GM23338 (cell line): Measurements from ENCODE around the gene MAP2K5. TPM values are rescaled to one million over a fixed set of nuclear protein-coding genes. Genes with fewer than 3 reads are reported as not detected.

Experiments used
- ATAC-seq: fragments of 200-7000 bp; cut with Tn5 transposase; 3 replicates; pipeline ENCODE4 v1.9.1; 2020
- DNase-seq: peaks from one replicate; pipeline ENCODE4 v3.0.0-alpha.2; 2015; ENCODE audit warnings: low spot score
- H2AFZ ChIP-seq: fragments of 200-600 bp; sonication (generic); 2 replicates; pipeline ENCODE4 v1.8.0; 2016; ENCODE audit warnings: antibody characterized with exemption, mild to moderate bottlenecking, moderate library complexity
- H3F3A ChIP-seq: fragments of 200-600 bp; sonication (generic); replicated peaks from 2 replicates; pipeline ENCODE4 v1.8.0; 2017; ENCODE audit warnings: antibody characterized with exemption, mixed run types, low read depth
- H3K27ac ChIP-seq: fragments of 200-600 bp; sonication (generic); 2 replicates; pipeline ENCODE4 v1.6.1; 2016; ENCODE audit warnings: low read depth
- H3K27me3 ChIP-seq: fragments of 200-600 bp; sonication (generic); 2 replicates; pipeline ENCODE4 v1.8.0; 2016; ENCODE audit warnings: mild to moderate bottlenecking, mixed run types, moderate library complexity; ENCODE audit not compliant: insufficient read depth
- H3K36me3 ChIP-seq: fragments of 200-600 bp; sonication (generic); 2 replicates; pipeline ENCODE4 v1.8.0; 2016; ENCODE audit warnings: mild to moderate bottlenecking; ENCODE audit not compliant: insufficient read depth
- H3K4me1 ChIP-seq: fragments of 200-600 bp; sonication (generic); 2 replicates; pipeline ENCODE4 v1.8.0; 2016; ENCODE audit warnings: mild to moderate bottlenecking, moderate library complexity; ENCODE audit not compliant: insufficient read depth
- H3K4me2 ChIP-seq: fragments of 200-600 bp; sonication (generic); 2 replicates; pipeline ENCODE4 v1.7.1; 2017; ENCODE audit warnings: mixed run types
- H3K4me3 ChIP-seq: fragments of 200-600 bp; sonication (generic); 2 replicates; pipeline ENCODE4 v1.6.1; 2016; ENCODE audit warnings: mixed run types
- H3K79me2 ChIP-seq: fragments of 200-600 bp; sonication (generic); replicated peaks from 2 replicates; pipeline ENCODE4 v1.8.0; 2017; ENCODE audit warnings: mild to moderate bottlenecking; ENCODE audit not compliant: insufficient read depth
- H3K9me2 ChIP-seq: fragments of 200-600 bp; sonication (generic); 2 replicates; pipeline ENCODE4 v1.8.0; 2017; ENCODE audit not compliant: insufficient read depth
- H4K20me1 ChIP-seq: fragments of 200-600 bp; sonication (generic); replicated peaks from 2 replicates; pipeline ENCODE4 v1.8.0; 2017; ENCODE audit warnings: mild to moderate bottlenecking; ENCODE audit not compliant: insufficient read depth
- H3K27ac Mint-ChIP-seq: 2 replicates; pipeline ENCODE4 v1.8.0; 2020; ENCODE audit warnings: inconsistent platforms, mild to moderate bottlenecking, moderate library complexity, mixed read lengths
- H3K27me3 Mint-ChIP-seq: 3 replicates; pipeline ENCODE4 v1.8.0; 2022; ENCODE audit warnings: low read depth, mild to moderate bottlenecking, moderate library complexity, mixed read lengths, inconsistent platforms; ENCODE audit not compliant: insufficient read depth, poor library complexity
- H3K36me3 Mint-ChIP-seq: 3 replicates; pipeline ENCODE4 v1.8.0; 2021; ENCODE audit warnings: low read depth, mild to moderate bottlenecking, inconsistent platforms, moderate library complexity, mixed read lengths
- H3K4me1 Mint-ChIP-seq: 3 replicates; pipeline ENCODE4 v1.8.0; 2020; ENCODE audit warnings: mild to moderate bottlenecking, inconsistent platforms, mixed read lengths
- H3K4me3 Mint-ChIP-seq: 3 replicates; pipeline ENCODE4 v1.8.0; 2021; ENCODE audit warnings: moderate library complexity, mild to moderate bottlenecking, inconsistent platforms, mixed read lengths
- H3K9me3 Mint-ChIP-seq: 3 replicates; pipeline ENCODE4 v1.8.0; 2020; ENCODE audit warnings: moderate library complexity, mild to moderate bottlenecking, inconsistent platforms, mixed read lengths
- JUNB ChIP-seq: IDR thresholded peaks from one replicate; pipeline ENCODE4 v1.6.1; 2016; ENCODE audit warnings: antibody characterized with exemption; ENCODE audit not compliant: unreplicated experiment
- NANOG ChIP-seq: IDR thresholded peaks from 2 replicates; pipeline ENCODE4 v1.6.1; 2016; ENCODE audit warnings: antibody characterized with exemption, borderline replicate concordance
- POLR2AphosphoS5 ChIP-seq: IDR thresholded peaks from 2 replicates; pipeline ENCODE4 v1.6.1; 2016; ENCODE audit warnings: antibody characterized with exemption, low read depth
- STAT1 ChIP-seq: IDR thresholded peaks from one replicate; pipeline ENCODE4 v1.6.1; 2016; ENCODE audit warnings: antibody characterized with exemption; ENCODE audit not compliant: unreplicated experiment
- ZNF331 ChIP-seq: fragments of 250-450 bp; sonication (Bioruptor Pico); IDR thresholded peaks from 2 replicates; pipeline ENCODE4 v1.5.0; 2020; ENCODE audit warnings: low read depth, mild to moderate bottlenecking, moderate library complexity
- polyA plus RNA-seq: library from polyadenylated mRNA; unstranded; fragments of >200 nt; fragmentation: Nextera tagmentation; extraction: Ambion mirVana; gene quantifications from 2 replicates; pipeline ENCODE4 v1.2.1, GENCODE V29; 2016
- total RNA-seq: library from RNA; depleted of rRNA; stranded (reverse); fragments of >200 nt; shearing (Covaris generic); gene quantifications from 2 replicates; pipeline ENCODE4 v1.2.3, GENCODE V29; 2014
- TF ChIP-seq, protein P1 (sequence below), 2 experiments: fragments of 200-600 bp in 1 of 2; sonication (generic) in 1 of 2; conservative IDR thresholded peaks; 2 replicates each; pipeline versions ENCODE4 v1.5.1 to v1.6.1; 2016 to 2017; ENCODE audit warnings: antibody characterized with exemption in 2 of 2, low read depth in 2 of 2, mild to moderate bottlenecking in 2 of 2, moderate library complexity in 1 of 2
- TF ChIP-seq, protein P2 (sequence below): IDR thresholded peaks from 2 replicates; pipeline ENCODE4 v1.6.1; 2016; ENCODE audit warnings: antibody characterized with exemption

The MAP2K5 gene
- total and polyA plus RNA-seq, 2 experiments from 2014 or later: 6.5 to 13.6 TPM

DNA sequence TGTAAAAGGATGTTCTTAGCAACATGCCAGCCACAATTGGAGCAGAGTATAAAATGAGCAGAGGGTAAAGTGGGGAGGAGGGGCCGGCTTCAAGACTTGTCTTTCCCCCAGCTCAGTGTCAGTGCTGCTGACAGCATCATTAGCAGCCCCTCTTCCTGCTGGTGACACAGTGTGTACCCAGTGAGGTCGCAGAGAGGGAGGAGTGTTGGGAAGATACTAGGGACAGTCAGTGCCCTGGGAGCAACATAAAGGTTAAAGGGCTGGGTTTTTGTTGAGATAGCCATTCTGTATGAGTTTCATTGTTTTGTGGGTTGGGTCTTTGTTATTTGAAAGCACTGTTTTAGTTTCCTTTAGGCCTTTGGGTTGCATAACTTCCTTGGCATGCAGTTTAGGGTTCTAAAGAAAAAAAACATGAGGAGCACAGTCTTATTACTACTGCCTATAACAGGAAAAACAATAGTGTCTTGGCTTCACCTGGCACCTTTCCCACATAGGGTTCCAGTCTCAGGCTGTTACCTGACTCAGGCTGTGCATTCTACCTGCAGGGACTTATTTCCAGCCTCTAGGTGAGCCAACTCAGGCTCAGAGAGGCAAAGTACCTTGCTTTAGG, 188.7 kb downstream of the MAP2K5 start:
- H2AFZ ChIP-seq: no peak overlapping the region
- TF ChIP-seq, protein P1, sequence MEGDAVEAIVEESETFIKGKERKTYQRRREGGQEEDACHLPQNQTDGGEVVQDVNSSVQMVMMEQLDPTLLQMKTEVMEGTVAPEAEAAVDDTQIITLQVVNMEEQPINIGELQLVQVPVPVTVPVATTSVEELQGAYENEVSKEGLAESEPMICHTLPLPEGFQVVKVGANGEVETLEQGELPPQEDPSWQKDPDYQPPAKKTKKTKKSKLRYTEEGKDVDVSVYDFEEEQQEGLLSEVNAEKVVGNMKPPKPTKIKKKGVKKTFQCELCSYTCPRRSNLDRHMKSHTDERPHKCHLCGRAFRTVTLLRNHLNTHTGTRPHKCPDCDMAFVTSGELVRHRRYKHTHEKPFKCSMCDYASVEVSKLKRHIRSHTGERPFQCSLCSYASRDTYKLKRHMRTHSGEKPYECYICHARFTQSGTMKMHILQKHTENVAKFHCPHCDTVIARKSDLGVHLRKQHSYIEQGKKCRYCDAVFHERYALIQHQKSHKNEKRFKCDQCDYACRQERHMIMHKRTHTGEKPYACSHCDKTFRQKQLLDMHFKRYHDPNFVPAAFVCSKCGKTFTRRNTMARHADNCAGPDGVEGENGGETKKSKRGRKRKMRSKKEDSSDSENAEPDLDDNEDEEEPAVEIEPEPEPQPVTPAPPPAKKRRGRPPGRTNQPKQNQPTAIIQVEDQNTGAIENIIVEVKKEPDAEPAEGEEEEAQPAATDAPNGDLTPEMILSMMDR (conservative IDR thresholded peaks at IDR 0.05; ENCODE audit: low read depth in 2 of 2): no peak
- TF ChIP-seq JUNB (no peak), STAT1 (no peak)
- TF ChIP-seq, protein P2, sequence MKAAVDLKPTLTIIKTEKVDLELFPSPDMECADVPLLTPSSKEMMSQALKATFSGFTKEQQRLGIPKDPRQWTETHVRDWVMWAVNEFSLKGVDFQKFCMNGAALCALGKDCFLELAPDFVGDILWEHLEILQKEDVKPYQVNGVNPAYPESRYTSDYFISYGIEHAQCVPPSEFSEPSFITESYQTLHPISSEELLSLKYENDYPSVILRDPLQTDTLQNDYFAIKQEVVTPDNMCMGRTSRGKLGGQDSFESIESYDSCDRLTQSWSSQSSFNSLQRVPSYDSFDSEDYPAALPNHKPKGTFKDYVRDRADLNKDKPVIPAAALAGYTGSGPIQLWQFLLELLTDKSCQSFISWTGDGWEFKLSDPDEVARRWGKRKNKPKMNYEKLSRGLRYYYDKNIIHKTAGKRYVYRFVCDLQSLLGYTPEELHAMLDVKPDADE: no peak
- peak; percentile 52 for DNase-seq
- no peaks in the 10 kb centered on the region for H3K27me3 ChIP-seq
- no peaks in the 10 kb centered on the region for H3K36me3 Mint-ChIP-seq
- no peak overlapping the region; the same call in 1 of the 2 replicates for H3K27ac ChIP-seq
- H3K9me2 ChIP-seq: no peaks in the 10 kb centered on the region
- H3K9me3 Mint-ChIP-seq: no peaks in the 10 kb centered on the region
- no peaks in the 10 kb centered on the region for H3F3A ChIP-seq
- peaks cover 1% of the 10 kb centered on the region for H3K27me3 Mint-ChIP-seq
- H3K4me1 ChIP-seq: peaks cover 46% of the 10 kb centered on the region
- no peaks in the 10 kb centered on the region for H3K79me2 ChIP-seq
- no peak overlapping the region; the same call in 1 of the 2 replicates for H3K4me2 ChIP-seq
- no peak overlapping the region for H3K4me3 Mint-ChIP-seq
- H3K4me1 Mint-ChIP-seq: peaks cover 46% of the 10 kb centered on the region
- ATAC-seq: peak; percentile 82
- H4K20me1 ChIP-seq: no peaks in the 10 kb centered on the region
- no peak overlapping the region for H3K27ac Mint-ChIP-seq
- H3K36me3 ChIP-seq: no peaks in the 10 kb centered on the region
- no peak overlapping the region for H3K4me3 ChIP-seq

DNA sequence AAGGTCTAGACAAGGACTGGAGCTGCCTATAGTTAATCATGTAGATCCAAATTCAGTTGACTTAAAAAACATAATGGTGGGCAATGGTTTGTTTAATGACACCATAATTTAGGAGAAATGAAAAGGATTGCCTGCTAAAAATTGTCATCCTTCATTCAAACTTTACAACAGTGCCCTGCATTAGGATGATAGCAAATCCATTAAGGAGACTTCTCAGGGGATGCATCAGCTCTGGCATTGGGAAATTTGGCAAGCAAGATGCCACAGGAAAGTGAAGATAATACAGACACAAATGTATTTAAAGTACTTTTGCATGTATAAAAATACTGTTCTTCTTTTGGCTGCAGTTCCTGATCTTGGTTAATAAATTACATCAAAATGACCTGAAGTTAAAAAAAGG, 189.7 kb downstream of the MAP2K5 start:
- H3K9me2 ChIP-seq: no peaks in the 10 kb centered on the region
- H3F3A ChIP-seq: no peaks in the 10 kb centered on the region
- no peaks in the 10 kb centered on the region for H3K36me3 Mint-ChIP-seq
- H3K36me3 ChIP-seq: no peaks in the 10 kb centered on the region
- no peak for DNase-seq
- no peak overlapping the region for H3K4me3 ChIP-seq
- no peaks in the 10 kb centered on the region for H3K79me2 ChIP-seq
- H3K27me3 Mint-ChIP-seq: peaks cover 1% of the 10 kb centered on the region
- no peak overlapping the region for H3K27ac Mint-ChIP-seq
- no peak overlapping the region for H3K27ac ChIP-seq
- peaks cover 46% of the 10 kb centered on the region for H3K4me1 Mint-ChIP-seq
- ATAC-seq: no peak
- TF ChIP-seq POLR2AphosphoS5: no peak
- TF ChIP-seq ZNF331 (CRISPR knock-in tag): no peak
- no peak for TF ChIP-seq NANOG
- no peak for TF ChIP-seq JUNB
- TF ChIP-seq, protein P1 (conservative IDR thresholded peaks at IDR 0.05; ENCODE audit: low read depth in 2 of 2): no peak
- no peak overlapping the region for H3K4me3 Mint-ChIP-seq
- H4K20me1 ChIP-seq: no peaks in the 10 kb centered on the region
- no peaks in the 10 kb centered on the region for H3K9me3 Mint-ChIP-seq
- peaks cover 46% of the 10 kb centered on the region for H3K4me1 ChIP-seq
- H3K27me3 ChIP-seq: no peaks in the 10 kb centered on the region
- no peak overlapping the region for H3K4me2 ChIP-seq
- no peak overlapping the region for H2AFZ ChIP-seq
